GM18505 (cell line): ENCODE measurements around the gene ATP8A1.

Source experiments
- ATAC-seq: cut with Tn5 transposase; IDR thresholded peaks from one replicate; pipeline ENCODE4 v1.9.1; 2021; ENCODE audit not compliant: unreplicated experiment
- POLR2A ChIP-seq: IDR thresholded peaks from 4 replicates; pipeline ENCODE4 v1.6.1; 2011; ENCODE audit warnings: borderline replicate concordance; ENCODE audit not compliant: insufficient read depth, insufficient read length; ENCODE audit errors: extremely low read depth

Gene ATP8A1

DNA sequence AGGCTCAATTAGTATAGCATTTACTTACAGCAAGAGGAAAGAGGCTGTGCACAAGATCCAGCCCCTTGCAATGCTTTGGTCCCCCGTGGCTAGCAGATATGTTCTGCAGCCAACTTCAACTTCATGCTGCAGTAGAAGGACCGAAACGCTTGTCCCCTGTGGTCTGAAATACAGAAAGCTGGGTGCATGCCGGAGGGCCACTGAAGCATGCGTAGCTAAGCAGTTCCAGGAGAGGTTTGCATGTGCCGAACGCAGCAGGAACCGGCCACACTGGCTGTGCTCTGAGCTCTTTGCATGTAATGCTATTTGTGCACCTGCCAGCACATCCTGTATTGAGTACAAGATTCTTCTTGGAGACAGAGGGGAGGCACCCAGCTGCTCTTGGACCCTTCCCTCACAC lies 295.4 kb downstream of the ATP8A1 start:
- TF ChIP-seq POLR2A, result no peak
- no peak for ATAC-seq

DNA sequence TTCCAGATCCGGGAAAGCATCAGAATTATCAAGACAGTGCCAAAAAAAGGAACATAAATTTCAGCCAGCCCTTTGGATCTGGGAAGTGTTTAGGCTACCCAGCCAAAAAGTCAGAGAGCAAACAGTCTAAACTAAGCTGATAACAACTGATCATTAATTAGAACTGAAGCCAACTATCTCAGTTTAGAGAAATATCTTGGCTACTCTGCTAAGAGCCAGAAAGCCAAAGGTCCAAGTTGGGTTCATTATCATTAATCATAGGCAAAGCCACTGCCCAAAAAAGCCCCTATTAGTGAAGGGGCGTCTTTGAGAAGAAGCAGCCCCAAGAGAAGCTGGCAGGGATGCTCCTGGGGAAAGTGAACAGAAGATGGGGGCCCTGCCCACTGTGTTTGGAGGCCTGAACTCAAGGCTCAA lies 296.6 kb downstream of the ATP8A1 start:
- TF ChIP-seq POLR2A, result no peak
- no peak for ATAC-seq

DNA sequence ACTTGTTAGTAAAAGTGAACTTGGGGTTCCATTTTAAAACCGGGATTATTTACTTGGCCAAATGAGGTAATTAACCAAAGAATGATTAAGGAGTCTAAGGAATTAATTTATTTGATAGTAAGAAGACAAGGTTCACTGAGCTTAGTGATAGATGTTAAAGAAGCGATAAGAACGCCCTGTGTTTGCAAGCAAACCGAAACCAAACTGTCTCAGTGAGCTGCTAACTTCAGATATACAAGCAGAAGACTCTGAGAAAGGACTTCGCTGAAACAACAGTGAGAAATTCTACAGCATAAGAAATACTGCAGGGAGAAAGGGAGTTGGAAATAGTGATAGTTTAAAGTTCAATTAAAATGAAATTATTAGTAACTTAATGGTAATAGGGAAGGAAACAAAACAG lies 297.2 kb downstream of the ATP8A1 start:
- ATAC-seq, result no peak
- TF ChIP-seq POLR2A, result no peak
